HG02943 (cell line): ENCODE results near the gene SPATC1L.

Experiments used
- ATAC-seq: cut with Tn5 transposase; IDR thresholded peaks from one replicate; pipeline ENCODE4 v1.9.1; 2021; ENCODE audit warnings: mild to moderate bottlenecking, low read depth, moderate library complexity; ENCODE audit not compliant: unreplicated experiment

The SPATC1L gene

DNA sequence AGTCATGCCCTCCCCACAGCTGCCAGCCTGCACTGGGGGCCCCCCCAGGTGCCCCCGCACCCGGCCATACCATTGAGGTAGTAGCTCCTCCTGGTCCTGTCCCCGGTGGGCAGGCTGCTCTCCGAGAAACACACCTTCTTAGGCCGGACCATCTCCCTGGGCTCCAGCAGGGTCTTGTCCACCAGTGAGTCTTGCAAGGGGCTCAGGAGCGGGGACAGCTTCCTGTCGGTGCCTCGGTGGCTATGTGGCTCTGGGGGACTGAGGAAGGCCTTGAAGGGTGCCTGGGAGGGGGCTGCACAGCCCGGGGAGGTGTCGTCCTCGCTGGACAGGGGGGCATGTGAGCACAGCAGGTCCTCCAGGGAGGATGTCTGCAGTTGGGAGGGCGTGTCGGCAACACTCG lies 16.0 kb downstream of the SPATC1L start:
- no peak for ATAC-seq

DNA sequence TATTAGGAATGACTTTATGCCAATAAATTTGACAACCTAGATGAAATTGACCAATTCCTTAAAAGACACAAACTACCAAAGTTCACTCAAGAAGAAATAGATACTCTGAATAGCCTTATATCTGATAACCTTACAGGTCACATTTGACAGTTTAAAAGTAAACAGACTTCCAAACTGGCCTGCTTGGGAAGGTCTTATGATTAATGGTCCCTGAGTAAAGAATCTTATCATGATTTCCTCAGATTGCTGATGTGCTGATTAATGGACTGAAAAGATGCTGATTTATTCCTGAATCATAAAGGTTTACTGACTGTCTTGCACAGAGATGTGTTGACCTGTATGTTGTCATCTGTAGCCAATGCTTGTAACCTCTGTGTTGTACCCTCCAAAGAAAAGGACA lies 19.2 kb downstream of the SPATC1L start:
- ATAC-seq, result no peak

DNA sequence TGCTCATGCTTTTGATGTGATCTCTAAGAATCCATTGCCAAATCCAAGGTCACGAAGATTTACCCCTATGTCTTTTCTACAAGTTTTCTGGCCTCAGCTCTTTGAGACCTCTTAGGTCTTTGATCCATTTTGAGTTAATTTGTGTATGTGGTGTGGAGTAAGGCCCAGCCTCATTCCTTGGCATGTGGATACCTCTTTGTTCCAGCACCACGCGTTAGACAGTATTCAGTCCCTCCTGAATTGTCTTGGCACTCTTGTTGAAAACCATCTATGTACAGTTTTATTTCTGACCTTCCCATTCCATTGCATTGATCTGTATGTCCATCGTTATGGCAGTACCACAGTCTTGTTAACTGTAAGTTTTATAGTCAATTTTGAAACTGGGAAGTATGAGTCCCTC lies 20.9 kb downstream of the SPATC1L start:
- no peak for ATAC-seq

DNA sequence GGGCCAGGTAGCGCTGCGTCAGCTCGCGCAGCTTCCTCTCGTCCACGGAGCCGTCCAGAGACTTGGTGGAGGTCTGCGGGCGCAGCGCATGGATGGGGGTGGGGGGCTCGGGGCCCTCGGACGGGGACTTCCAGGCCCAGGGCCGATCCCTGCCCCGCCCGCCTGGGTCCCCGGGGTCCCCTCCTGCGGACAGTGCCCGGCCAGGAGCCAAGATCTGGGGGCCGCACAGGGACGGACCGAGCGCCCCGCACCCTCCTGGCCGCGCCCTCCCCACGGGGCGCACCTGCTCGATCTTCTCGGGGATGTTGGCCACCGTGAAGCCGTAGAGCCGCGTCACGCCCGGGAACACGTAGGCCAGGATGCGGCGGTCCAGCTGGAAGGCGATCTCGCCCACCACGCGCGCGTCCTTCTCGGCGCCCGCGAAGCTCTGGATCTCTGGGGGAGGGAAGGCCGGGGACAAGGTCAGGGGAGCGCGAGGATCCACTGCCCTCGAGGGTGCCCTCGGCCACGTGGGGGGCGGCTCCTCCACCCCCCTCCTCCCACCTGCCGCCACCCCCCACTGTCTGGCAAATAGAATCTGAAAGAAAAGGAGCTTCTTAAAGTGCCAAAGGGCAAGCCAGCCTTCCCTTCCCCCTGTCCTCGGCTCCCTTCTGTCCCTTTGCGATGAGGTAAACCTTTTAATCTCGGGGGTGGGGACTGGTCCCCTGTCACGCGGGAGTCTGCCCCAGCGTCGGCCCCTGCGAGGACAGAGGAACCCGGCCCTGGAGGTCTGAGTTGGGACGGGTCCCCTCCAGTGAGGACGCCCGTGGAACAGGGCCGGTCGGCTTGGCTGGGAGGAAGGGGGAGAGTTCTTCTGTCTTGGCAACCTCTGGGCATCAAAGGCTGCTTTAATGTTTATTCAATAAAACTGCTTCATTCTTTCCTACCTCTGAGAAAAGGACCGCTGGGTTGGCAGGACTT lies 22.3 kb downstream of the SPATC1L start:
- ATAC-seq, result no peak

DNA sequence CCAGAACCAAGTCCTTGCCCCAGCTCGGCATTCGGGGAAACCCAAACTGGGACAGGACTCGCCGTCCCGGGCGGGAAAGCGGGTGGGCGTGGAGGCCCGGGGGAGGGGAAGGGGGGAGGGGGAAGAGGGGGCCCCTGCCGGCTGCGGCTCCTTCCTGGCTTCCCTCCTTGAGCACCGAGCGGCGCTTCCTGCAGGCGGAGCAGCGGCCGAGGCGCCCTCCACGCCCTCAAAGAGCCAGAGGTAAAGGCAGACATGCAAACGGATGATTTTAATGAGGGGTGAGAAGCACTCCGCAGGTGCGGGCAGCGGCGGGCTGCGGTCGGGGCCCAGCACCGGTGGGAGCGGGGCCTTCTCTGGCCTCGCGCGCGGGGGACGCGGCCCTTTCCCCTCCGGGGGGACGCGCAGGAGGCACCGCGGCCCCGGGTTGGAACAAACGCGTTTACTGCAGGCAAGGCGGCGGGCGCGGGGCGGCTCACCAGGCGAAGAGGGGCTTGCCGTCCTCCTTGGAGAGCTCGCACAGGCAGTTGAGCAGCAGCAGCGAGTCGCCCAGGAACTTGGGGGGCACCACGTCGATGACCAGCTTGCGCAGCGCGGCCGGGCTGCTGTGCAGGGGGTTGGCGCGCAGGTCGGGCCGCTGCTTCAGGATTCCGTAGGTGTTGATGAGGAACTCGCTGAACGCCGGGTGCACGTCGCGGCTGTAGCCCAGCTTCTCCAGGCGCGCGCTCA lies 23.2 kb downstream of the SPATC1L start:
- ATAC-seq, result no peak

DNA sequence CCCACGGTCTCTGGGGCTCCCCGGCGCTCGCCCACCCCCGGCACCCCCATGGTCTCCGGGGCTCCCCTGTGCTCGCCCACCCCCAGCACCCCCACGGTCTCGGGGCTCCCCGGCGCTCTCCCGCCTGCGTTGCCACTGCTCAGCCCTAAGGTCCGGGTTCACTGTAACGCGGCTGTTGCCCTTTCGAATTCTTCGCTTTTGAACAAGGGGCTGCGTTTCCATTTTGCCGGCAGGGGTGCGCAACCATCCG lies 23.7 kb downstream of the SPATC1L start:
- ATAC-seq, result no peak

DNA sequence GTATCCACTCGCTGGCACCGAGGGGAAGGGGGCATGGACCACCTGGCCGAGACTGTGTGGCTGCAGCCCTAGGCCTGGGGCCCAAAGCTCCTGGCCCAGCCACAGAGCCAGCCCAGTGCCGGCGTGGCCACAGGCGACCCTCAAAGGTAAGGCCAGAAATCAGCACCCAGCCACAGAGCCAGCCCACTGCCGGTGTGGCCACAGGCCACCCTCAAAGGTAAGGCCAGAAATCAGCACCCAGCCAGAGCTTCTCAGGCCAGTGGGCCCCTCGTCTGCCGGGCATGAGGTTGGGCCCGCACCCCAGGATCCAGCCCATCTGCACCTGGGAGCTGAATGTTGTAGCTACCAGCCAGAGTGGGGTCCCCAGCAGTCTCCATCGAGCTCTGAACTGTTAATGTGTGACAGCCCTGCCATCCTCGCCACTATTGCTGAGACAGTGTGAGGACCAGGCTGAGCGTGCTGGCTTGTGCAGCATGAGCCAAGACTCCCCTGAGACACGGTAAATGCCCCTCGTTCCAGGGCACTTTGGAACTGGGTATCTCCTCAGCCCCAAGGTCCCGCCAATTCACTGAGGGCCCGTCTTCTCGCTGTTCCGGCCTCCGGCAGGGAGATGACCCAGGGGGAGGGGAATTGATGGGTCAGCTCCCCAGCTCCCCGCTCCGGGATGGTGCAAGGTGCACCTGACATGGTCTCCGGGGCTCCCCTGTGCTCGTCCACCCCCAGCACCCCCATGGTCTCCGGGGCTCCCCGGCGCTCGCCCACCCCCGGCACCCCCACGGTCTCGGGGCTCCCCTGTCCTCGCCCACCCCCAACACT lies 24.2 kb downstream of the SPATC1L start:
- ATAC-seq, result no peak

DNA sequence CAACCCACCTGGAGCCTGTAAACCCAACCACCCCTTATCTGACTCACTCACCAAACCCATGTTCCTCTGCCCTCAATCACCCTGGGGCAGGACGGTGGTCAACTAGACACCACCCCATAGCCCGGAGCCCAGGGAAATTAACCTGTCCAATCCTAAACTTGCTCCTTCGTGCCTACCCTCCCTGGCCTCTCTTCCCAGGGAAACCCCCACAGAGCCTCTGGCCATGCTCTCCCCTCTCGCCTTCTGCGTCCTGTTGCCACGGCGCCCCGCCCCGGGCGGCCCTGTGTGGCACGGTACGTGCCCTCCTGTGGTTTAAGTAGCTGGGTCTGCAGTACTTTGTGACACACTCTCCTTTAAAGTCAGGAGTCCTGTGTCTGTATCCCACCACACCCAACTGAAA lies 24.9 kb downstream of the SPATC1L start:
- no peak for ATAC-seq

DNA sequence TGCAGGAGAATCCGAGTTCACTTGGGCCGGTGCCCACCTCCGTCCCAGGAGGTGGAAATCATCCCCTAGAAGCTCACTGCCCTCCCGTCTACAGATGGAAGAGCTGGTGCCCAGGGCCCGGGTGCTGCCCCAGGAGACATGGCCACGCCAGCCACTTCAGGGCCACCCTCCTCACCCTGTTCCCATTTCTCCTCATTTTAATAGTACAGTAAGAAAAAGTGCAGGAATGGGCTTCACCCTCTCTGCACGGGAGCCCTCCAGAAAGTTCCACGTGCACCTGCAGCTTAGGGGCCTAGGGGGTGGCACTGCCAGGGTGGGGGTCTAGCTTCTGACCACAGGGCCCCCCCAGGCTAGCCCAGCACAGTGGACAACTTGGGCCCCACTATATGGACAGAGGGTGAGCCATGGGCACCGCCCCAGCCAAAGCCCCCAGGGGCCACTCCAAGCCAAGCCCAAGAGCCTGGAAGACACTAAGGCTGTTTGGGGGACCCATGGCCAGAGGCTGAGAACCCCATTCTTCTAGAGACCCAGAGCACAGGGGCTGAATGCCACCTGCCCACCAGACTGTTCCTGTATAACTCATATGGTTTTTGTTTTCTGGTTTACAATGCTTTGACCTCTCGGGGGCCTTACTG lies 25.5 kb downstream of the SPATC1L start:
- ATAC-seq, result no peak

DNA sequence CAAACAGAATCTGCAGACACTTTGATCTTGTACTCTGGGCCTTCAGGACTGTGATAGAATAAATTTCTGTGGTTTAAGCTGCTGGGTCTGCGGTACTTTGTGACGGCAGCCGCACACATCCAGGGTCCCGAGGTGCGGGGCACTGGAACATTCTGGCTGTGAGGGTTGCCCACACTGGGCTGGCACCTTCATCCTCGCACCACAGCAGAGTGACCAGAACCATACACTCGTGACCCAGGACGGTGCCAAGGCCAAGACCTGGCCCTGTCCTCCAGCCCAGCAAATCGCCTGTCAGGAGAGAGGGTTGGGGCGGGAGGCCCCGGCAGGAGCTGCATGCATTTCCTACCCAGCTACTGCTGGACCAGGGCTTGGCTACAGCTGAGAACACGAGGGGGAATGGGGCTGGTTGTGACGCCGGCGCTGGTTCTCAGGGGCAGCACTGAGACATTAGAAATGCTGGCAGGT lies 26.2 kb downstream of the SPATC1L start:
- ATAC-seq, result no peak

DNA sequence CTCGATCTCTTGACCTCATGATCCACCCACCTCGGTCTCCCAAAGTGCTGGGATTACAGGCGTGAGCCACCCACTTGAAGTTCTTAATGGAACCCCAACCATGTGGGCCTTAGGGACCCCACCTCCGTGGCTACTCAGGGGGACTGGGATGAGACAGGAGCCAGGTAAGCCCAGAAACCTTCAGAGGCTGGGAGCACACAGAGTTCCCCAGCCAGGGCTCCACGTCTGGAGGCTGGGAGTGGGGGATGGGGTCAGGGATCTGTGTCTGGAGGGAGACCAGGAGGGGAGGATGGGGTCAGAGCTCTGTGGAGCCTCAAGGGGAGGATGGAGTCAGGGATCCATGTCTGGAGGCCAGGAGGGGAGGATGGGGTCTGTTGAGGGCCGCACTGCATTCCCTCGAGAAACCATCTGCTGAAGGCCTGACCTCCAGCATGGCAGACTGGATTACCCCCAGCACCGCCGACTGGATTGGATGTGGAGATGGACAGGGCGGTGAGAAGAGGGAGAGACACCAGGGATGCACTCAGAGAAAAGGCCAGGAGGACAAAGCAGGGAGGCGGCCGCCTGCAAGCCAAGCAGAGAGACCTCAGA lies 26.8 kb downstream of the SPATC1L start:
- no peak for ATAC-seq

DNA sequence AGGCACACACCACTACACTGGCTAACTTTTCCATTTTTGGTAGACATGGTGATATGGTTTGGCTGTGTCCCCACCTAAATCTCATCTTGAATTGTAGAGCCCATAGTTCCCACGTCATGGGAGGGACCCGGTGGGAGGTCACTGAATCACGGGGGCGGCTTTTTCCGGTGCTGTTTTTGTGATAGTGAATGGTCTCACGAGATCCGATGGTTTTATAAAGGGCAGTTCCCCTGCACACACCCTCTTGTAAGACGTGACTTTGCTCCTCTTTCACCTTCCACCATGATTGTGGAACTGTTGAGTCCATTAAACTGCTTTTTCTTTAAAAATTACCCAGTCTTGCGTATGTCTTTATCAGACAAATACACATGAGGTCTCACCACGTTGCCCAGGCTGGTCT lies 27.6 kb downstream of the SPATC1L start:
- no peak for ATAC-seq

DNA sequence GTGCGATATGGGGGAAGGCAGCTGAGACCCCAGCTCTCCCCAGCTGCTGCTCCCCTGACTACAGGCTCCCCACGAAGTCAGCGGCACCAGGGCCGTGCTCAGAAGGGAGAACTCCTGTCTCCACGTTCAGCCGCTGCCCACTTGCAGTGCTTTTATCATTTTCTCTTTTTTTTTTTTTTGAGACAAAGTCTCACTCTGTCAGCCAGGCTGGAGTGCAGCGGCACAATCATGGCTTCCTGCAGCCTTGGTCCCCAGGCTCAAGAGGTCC lies 27.9 kb downstream of the SPATC1L start:
- no peak for ATAC-seq

DNA sequence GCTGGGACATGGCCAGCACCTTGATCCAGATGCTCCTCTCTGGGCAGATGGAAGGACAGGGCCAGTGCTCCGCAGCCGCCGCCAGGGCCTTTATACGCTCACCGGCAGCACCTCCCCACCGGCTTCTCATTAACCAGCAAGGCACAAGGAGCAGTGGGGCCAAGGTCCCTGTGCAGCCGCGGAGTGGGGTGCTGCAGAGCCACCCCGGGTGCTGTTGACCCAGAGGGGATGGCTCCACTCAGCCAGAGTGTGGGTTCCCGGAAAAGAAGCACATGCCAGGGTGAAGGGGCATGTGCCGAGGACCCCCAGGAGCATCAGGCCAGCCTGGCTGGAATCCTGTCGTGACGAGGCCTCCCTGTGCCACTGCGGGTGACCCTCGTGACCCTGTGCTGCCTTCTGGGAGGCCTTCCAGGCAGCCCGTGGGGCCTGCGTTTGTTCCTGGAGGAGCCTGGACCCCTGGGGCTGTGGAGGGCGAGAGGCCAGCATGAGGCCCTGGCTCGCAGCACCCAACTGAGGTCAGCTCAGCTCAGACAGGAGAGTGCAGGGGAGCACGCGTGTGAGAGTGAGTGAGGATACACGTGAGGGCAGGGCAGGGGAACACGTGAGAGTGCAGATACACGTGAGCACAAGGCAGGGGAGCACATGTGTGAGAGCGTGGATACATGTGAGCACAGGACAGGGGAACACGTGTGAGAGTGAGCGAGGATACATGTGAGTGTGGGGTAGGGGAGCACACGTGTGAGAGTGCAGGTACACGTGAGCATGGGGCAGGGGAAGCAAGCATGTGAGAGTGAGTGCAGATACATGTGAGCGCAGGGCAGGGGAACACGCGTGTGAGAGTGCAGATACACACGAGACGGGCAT lies 28.5 kb downstream of the SPATC1L start, which contains the start of gene FTCD:
Gene FTCD (minus strand): TSS at position 66 of the 864 bp plus-strand sequence. CDS start 56 bp downstream, at position 10.
- no peak for ATAC-seq

DNA sequence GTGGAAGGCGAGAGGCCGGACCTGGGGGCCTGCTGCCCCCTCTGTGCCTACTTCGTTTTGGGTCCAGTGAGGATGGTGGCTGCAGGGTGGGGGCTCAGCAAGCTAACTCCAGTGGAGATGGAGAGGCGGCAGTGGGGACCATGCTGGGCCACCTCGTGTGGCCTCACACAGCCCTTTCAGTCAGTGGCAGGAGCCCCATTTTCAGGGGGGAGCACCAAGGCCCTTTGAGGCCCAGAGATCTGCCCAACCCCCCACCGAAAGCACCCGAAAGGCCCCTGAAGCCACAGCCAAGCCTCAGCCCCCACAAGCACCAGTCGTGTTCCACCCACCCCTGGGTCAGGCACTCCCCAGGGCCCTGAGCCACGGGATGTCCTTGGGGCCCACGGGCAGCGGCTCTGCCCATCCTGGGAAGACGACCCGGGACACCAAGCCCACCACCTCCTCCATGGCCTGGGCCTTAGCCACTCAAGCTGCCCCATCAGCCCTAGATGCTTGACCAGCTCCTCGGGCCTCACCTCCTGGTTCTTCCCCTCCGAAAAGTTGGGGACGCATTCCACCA lies 29.2 kb downstream of the SPATC1L start:
- ATAC-seq, result no peak

DNA sequence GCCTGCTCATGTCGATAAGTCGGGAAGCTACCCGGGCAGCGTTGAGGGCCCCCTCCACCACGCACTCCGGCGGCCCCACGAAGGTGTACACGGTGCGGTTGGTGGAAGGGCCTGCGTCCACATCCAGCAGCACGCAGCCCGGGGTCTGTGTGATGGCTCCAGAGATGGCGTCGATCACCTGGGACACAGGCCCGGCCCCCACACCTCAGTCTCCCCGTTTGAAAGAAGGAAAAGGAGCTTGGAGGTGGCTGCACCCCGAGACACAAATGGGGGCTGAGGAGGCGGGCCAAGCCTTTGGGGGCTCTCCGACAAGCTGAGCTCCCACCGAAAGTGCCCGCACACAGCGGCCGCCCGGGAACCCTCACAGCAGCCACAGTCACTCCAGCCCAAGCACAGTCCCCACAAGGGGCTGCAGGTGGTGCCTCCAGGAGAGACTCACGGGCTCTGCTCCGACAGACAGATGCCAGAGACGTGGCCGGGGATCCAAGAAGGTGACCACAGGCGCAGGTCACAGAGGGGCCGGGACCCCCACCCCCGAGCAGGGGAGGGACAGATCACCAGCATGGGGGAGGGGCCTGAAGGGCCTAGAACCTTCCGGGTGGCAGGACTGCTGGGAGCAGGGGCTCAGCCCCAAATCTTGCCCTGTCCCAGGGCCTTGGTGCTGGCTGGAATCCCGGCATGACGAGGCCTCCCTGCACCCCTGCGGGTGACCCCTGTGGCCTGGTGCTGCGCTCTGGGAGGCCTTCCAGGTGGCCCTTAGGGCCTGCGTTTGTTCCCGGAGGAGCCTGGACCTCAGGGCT lies 29.9 kb downstream of the SPATC1L start:
- no peak for ATAC-seq

DNA sequence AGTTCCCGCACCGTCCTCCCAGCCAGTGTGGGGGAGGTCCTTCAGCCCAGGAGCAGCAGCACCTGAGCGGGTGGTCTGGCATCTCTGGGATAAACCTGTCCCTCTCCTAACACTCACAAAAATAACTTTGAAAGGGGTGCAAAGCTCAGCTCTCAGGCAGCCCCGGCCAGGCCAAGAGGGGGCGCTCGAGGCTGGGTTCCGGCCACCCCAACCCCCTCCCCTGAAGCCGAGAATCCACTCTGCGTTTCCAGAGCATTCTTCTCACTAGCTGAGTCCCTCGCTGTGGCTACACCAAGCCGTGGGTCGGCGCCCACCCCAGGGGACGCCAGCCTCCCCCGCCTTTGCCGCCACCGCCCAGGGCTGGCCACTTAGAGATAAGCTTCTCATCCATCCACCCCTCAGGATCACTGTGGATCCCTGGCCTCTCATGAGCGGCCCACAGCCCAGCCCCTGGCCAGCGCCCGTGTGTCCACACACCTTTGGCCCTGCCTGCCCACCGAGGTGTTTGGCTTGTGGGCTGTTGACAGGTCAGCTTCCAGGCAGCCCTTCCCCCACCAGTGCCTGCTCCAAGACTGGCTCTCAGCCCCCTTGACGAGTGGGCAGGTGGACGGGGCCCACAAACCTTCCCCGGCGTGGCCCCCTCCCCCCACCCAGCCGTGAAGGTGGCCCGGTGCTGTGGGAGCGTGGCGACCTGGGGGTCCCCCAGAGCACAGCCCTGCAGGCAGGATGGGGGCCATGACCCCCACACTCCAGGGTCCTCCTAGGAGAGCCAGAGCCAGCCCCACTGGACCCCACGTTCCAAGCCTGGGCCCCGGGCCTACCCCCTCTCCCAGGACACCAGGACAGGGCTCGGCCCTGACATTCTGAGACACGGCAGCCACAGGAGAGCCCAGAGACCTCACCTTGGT lies 30.8 kb downstream of the SPATC1L start:
- no peak for ATAC-seq

DNA sequence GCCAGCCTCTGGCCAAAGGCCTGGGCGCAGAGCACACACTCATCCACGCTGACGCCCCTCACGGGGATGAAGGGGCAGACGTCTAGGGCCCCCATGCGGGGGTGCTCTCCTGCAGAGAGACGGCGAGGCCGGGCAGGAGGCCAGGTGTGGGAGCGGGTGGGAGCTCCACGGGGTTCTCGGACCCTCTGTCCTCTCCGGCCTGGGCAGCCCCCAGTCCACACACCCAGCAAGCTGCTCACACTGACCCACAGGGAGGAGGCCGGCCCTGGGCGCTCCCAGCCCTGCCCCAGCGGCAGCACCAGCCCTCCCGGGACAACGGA lies 31.4 kb downstream of the SPATC1L start:
- ATAC-seq, result no peak
